ENCODE data around the gene TP73.

TP73 gene

GRCh38 chr1:3763351-3764125, 111.2 kb downstream of the TP73 start:
- TF ChIP-seq Cebpa-rat (IDR thresholded peaks at IDR 0.05), result no peak
- peaks cover 37% of the 10 kb centered on the region for H3K4me1 ChIP-seq
- H3K4me3 ChIP-seq, result no peak overlapping the region
- no peak overlapping the region for H3K4me2 ChIP-seq
- H3K27me3 ChIP-seq, result peaks cover 5% of the 10 kb centered on the region; the same call in 1 of the 2 replicates
- no peak overlapping the region for H3K9ac ChIP-seq
- H4K20me1 ChIP-seq, result no peaks in the 10 kb centered on the region
- peaks cover 14% of the 10 kb centered on the region for H3K9me3 ChIP-seq
- H3K36me3 ChIP-seq, result no peaks in the 10 kb centered on the region
- no peak overlapping the region for H3K27ac ChIP-seq

- H3K4me1 ChIP-seq, result peaks cover 44% of the 10 kb centered on the region
- H3K36me3 ChIP-seq, result no peaks in the 10 kb centered on the region
- peaks cover 5% of the 10 kb centered on the region; the same call in 1 of the 2 replicates for H3K27me3 ChIP-seq
- no peak overlapping the region for H3K4me3 ChIP-seq
- H3K27ac ChIP-seq, result no peak overlapping the region
- H3K9me3 ChIP-seq, result no peaks in the 10 kb centered on the region
- no peak overlapping the region for H3K4me2 ChIP-seq
- H4K20me1 ChIP-seq, result no peaks in the 10 kb centered on the region
- TF ChIP-seq Cebpa-rat (IDR thresholded peaks at IDR 0.05), result no peak
- no peak overlapping the region for H3K9ac ChIP-seq
Observed at GRCh38 chr1:3767328-3767925, 115.1 kb downstream of the TP73 start.

GRCh38 chr1:3768811-3769390, 116.6 kb downstream of the TP73 start:
- peaks cover 5% of the 10 kb centered on the region; the same call in 1 of the 2 replicates for H3K27me3 ChIP-seq
- no peak overlapping the region for H3K9ac ChIP-seq
- no peaks in the 10 kb centered on the region for H3K9me3 ChIP-seq
- peaks cover 55% of the 10 kb centered on the region for H3K4me1 ChIP-seq
- H4K20me1 ChIP-seq, result peaks cover 11% of the 10 kb centered on the region
- no peaks in the 10 kb centered on the region for H3K36me3 ChIP-seq
- H3K27ac ChIP-seq, result no peak overlapping the region
- no peak for TF ChIP-seq Cebpa-rat (IDR thresholded peaks at IDR 0.05)
- H3K4me2 ChIP-seq, result peak overlapping the region; percentile 95
- no peak overlapping the region for H3K4me3 ChIP-seq

- no peaks in the 10 kb centered on the region for H3K36me3 ChIP-seq
- no peak overlapping the region; the same call in 1 of the 2 replicates for H3K9ac ChIP-seq
- H3K27me3 ChIP-seq, result peaks cover 5% of the 10 kb centered on the region; the same call in 1 of the 2 replicates
- H3K27ac ChIP-seq, result no peak overlapping the region
- peak overlapping the region; percentile 95 for H3K4me2 ChIP-seq
- H3K9me3 ChIP-seq, result no peaks in the 10 kb centered on the region
- peaks cover 68% of the 10 kb centered on the region for H3K4me1 ChIP-seq
- H4K20me1 ChIP-seq, result peaks cover 21% of the 10 kb centered on the region
- no peak for TF ChIP-seq Cebpa-rat (IDR thresholded peaks at IDR 0.05)
- H3K4me3 ChIP-seq, result no peak overlapping the region
Observed at GRCh38 chr1:3770047-3770765, 117.9 kb downstream of the TP73 start.

- peak overlapping the region; percentile 95 for H3K4me2 ChIP-seq
- H3K9me3 ChIP-seq, result no peaks in the 10 kb centered on the region
- H3K36me3 ChIP-seq, result no peaks in the 10 kb centered on the region
- peak overlapping the region; percentile 69 for H3K9ac ChIP-seq
- H3K27me3 ChIP-seq, result no peaks in the 10 kb centered on the region
- peaks cover 33% of the 10 kb centered on the region for H4K20me1 ChIP-seq
- H3K4me3 ChIP-seq, result peak overlapping the region; percentile 71
- peak overlapping the region; percentile 70 for H3K27ac ChIP-seq
- H3K4me1 ChIP-seq, result peaks cover 79% of the 10 kb centered on the region
- TF ChIP-seq Cebpa-rat (IDR thresholded peaks at IDR 0.05), result no peak
Observed at GRCh38 chr1:3771108-3772026, 119.1 kb downstream of the TP73 start.

- H3K27me3 ChIP-seq, result no peaks in the 10 kb centered on the region
- H4K20me1 ChIP-seq, result peaks cover 41% of the 10 kb centered on the region
- peak overlapping the region; percentile 97 for H3K4me2 ChIP-seq
- TF ChIP-seq Cebpa-rat (IDR thresholded peaks at IDR 0.05), result no peak
- H3K4me1 ChIP-seq, result peaks cover 87% of the 10 kb centered on the region
- H3K9me3 ChIP-seq, result no peaks in the 10 kb centered on the region
- H3K27ac ChIP-seq, result peak overlapping the region; percentile 70
- H3K9ac ChIP-seq, result peak overlapping the region; percentile 69
- H3K4me3 ChIP-seq, result peak overlapping the region; percentile 71
- H3K36me3 ChIP-seq, result no peaks in the 10 kb centered on the region
Observed at GRCh38 chr1:3772027-3772714, 119.9 kb downstream of the TP73 start.

- H3K36me3 ChIP-seq, result peaks cover 2% of the 10 kb centered on the region; the same call in 1 of the 2 replicates
- H3K4me1 ChIP-seq, result peaks cover 95% of the 10 kb centered on the region
- peaks cover 49% of the 10 kb centered on the region for H4K20me1 ChIP-seq
- H3K4me3 ChIP-seq, result peak within 1 kb of the TSS; percentile 71
- no peaks in the 10 kb centered on the region for H3K27me3 ChIP-seq
- H3K9me3 ChIP-seq, result no peaks in the 10 kb centered on the region
- no peak for TF ChIP-seq Cebpa-rat (IDR thresholded peaks at IDR 0.05)
- H3K27ac ChIP-seq, result peak within 1 kb of the TSS; percentile 70
- H3K4me2 ChIP-seq, result peak within 1 kb of the TSS; percentile 97
- peak within 1 kb of the TSS; percentile 69 for H3K9ac ChIP-seq
Observed at GRCh38 chr1:3772715-3773571, 120.6 kb downstream of the TP73 start, which contains the start of gene SMIM1. TSS of gene SMIM1 (plus strand) at chr1:3772749. CDS start at chr1:3775374, 2,625 bp downstream.

Data from BLaER1 (cell line).